GM12874 (cell line): Measurements from ENCODE around the gene PHACTR1.

Experiments used
- TF ChIP-seq, protein P1 (sequence below): IDR thresholded peaks from 2 replicates; pipeline ENCODE4 v1.5.1; 2011; ENCODE audit warnings: low read depth, mild to moderate bottlenecking, control low read depth, low read length, moderate library complexity; ENCODE audit not compliant: insufficient read depth

The PHACTR1 gene

DNA sequence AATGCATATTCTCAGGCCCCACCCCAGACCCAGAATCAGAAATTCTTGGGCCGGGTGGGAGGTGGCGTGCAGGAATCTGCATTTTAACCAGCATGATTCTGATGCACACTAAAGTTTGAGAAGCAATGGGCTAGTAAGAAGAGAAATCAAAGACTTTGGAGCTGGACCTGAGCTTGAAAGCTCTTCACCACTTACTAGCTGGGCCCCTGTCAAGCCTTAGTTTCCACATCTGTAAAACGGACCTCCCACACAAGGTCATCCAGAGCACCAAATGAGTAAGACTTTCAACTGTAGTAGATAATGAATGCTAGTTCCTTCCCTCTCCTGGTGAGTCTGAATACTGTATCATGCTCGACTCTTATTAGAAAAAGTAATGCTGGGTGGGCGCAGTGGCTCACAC lies 524.8 kb downstream of the PHACTR1 start:
- TF ChIP-seq, protein P1, sequence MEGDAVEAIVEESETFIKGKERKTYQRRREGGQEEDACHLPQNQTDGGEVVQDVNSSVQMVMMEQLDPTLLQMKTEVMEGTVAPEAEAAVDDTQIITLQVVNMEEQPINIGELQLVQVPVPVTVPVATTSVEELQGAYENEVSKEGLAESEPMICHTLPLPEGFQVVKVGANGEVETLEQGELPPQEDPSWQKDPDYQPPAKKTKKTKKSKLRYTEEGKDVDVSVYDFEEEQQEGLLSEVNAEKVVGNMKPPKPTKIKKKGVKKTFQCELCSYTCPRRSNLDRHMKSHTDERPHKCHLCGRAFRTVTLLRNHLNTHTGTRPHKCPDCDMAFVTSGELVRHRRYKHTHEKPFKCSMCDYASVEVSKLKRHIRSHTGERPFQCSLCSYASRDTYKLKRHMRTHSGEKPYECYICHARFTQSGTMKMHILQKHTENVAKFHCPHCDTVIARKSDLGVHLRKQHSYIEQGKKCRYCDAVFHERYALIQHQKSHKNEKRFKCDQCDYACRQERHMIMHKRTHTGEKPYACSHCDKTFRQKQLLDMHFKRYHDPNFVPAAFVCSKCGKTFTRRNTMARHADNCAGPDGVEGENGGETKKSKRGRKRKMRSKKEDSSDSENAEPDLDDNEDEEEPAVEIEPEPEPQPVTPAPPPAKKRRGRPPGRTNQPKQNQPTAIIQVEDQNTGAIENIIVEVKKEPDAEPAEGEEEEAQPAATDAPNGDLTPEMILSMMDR: no peak

DNA sequence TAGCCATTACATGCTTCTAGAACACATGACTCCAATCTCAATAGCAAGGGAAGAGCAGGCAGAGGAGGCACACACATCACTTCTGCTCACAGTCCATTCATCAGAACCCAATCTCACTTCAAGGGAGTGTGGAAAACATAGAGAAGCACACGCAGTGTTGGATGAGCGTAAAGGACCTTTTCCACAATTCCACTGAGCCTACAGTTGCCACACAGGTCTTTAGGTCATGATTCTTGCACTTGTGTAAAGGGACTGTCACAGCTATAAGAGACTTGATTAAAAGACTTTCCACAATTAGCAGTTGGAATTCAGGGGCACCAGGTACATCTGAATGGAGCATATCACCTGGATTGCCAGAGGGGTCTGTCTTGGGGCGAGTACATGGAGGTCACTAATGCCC lies 525.6 kb downstream of the PHACTR1 start:
- TF ChIP-seq, protein P1: no peak

DNA sequence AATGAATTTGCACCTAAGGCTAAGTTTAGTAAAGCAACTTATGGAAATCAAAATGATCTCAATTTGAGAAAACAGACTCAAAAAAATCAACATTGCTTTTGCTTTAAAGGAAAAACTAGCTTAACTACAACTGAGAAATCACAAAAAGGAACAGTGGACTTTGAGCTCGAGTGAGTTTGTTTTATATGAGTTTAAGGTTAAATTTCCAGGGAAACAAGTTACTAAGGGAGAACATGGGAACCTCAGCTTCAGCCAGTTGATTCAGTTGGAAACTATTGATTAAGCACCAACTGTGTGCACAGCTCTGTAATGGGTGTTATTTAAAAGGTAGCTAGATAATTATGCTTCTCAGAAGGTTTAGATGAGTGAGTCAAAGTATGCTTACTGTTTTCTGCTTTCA lies 526.0 kb downstream of the PHACTR1 start:
- TF ChIP-seq, protein P1: no peak

DNA sequence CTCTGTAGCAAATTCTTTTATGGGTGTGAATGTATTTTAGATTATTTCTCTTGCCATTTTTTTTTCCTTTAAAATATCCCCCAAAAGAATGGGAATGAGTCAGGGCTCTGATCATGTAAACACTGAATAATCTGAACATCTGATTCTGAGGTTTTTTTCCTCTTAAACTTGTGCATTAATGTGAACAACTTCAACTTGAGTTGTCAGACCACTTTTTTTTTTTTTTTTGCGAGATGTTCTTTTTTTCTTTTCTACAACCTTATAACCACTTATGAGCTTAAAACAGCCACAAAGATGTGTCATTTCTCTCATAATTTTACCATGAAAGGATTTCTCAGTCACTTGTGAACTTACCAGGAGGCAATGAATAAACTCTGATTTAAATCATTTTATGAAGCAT lies 526.5 kb downstream of the PHACTR1 start:
- TF ChIP-seq, protein P1: no peak

DNA sequence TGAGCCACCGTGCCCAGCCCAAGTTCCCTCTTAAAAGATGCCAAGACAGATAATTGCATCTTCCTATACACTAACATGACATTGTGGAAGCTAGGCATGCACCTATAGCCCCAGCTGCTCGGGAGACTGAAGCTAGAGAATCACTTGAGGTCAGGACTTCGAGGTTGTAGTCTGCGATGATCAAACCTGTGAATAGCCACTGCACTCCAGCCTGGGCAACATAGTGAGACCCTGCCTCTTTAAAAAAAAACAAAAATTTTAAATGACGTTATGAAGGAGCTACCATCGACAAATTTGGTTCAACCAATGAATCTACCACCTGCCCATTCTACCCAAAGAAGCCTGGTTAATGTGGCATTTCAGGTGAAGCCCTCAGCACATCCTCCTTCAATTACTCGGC lies 531.1 kb downstream of the PHACTR1 start:
- TF ChIP-seq, protein P1: no peak

DNA sequence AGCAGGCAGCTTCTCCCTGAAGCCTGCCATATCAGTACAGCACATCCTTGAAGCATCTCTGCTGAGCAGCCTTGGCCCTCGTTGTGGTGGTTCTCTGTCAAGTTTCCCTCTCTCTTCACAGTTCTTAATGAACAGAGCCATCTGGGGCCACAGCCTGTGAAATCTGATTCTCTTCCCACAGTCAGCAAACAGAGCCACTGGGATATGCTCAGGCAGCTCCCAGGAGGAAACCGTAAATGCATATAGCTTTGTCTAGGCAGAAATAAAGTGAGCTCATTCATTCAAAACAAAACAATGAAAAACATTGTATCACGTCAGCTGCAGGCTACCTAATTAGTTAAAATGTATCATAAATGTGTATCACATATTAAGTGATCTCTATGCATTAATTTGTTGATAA lies 531.5 kb downstream of the PHACTR1 start:
- TF ChIP-seq, protein P1: no peak

DNA sequence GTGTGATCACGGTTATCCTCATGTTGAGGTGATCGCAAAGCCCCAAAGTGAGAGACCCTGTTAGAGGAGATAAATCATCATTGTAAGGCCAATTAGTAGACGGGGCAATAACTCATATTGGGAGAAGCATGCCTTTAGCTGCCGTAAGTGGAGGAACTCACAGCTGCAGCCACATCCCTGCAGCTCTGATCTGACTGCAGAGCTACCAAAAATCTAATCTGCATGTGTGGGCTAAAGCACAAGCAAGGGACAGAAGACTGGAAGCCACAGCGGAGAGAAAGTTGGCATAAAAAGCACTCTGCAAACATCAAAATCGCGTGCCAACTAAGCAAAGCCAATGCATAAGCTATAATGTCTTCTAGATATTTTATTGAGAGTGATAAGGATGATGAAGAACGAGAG lies 532.0 kb downstream of the PHACTR1 start:
- TF ChIP-seq, protein P1: no peak

DNA sequence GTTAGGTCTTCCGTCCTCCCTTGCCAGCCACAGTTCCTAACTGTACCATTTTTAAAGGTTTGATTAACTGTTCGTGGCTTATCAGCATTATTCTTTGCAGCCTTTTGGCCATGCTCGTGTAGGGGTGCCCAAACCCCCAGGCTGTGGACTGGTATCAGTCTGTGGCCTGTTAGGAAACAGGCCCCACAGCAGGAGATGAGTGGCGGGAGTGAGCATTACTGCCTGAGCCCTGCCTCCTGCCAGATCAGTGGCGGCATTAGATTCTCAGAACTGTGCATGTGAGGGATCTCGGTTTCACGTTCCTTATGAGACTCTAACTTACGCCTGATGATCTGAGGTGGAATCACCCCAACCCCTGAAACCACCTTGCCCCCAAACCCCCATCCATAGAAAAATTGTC lies 532.4 kb downstream of the PHACTR1 start:
- TF ChIP-seq, protein P1: no peak
